ENCODE measurements around the gene PLTP.

GRCh38 chr20:45920462-45921336, 8.7 kb upstream of the PLTP start:
- TF ChIP-seq CTCF (IDR thresholded peaks at IDR 0.05) (no peak), POLR2A (IDR thresholded peaks at IDR 0.05) (no peak)
